Inferior parietal cortex (tissue), 1 donor: ENCODE results near the gene PROZ.
"Not testable (repeated sequence)": the region's sequence is repeated elsewhere in the genome, so short reads cannot be mapped to it uniquely, and the experiment has no call there.

Source experiments
- DNase-seq: peaks from one replicate; pipeline ENCODE4 v3.0.0-alpha.2; 2016; ENCODE audit errors: extremely low spot score

Gene PROZ

DNA sequence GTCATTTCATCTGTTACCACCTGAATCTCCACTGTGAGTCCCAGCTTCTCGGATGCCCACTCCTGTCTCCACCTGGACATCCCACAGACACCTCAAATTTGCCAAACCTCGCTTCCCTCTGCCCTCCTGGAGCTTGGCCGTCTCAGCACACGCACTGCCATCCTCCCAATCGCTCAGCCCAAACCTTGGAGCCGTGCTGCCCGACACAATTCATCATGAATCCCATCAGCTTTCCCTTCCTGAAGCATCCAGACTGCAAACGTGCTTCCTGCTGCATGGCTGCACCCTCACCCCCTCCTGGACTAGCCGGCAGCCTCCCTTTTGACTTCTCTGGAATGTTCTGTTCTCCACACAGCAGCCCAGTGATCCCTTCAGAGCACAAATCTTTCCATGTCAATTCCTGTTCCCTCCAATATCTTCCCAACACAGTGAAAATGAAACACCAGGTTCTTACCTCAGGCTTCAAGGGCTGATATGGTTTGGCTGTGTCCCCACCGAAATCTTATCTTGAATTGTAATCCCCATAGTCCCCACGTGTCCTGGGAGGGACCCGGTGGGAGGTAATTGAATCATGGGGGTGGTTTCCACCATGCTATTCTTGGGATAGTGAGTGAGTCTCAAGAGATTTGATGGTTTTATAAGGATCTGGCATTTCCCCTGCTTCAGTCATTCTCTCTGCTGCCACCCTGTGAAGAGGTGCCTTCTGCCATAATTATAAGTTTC is 1.1 kb upstream of the PROZ start:
- no peak for DNase-seq

DNA sequence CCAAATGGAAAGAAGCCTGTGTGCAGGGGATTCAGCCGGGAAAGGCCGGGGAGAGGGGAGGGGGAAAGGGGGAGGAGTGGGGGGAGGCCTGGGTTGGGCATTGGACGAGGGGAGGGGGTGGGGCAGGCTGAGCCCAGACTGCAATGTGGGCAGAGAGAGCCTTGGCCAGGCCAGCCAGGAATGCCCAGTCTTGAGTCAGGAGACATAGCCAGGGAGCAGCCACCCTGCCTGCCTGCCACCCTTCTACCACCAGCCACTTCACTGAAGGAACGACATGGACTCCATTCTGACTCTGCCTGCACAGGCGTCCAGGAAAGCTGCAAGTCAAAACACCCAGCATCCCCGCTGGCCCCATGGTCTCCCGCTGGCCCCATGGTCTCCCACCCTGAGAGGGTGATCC is 498 bp downstream of the PROZ start:
- no peak for DNase-seq

DNA sequence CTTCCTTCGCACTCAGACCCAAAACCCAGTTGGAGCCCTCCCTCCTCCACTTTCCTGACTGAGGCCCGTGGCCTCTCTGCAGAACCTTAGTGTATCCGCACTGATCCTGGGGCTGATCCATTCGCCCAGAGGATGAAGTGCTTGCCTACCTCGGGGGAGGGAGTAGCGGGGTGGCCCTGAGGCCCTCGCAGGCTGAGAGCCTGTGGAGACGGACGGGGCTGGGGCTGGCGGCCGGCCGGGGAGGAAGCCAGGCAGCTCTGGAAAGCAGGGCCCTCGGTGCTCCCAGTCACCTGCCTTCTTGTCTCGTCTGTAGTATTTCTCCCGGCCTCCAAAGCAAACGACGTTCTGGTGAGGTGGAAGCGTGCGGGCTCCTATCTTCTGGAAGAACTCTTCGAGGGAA is 1.3 kb downstream of the PROZ start:
- DNase-seq: no peak

DNA sequence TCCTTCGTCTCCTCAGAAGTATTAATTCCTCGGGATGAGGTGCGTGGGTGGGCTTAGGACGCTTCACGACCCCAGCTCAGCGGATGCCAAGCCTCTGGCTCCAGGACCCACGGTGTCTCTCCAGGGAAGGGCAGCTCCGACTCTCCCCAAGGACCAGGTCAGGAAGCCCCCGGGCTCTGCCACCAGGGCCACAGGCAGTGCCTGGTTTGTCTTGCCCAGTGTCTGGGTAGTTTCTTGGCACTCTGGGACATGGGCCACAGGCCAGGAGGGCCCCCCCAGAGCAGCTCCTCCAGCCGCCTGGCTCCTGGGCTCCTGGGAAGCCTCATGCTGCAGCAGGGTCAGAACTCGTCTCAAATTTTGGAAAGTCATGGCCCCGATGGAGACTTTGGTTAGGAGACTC is 2.5 kb downstream of the PROZ start:
- DNase-seq: no peak

DNA sequence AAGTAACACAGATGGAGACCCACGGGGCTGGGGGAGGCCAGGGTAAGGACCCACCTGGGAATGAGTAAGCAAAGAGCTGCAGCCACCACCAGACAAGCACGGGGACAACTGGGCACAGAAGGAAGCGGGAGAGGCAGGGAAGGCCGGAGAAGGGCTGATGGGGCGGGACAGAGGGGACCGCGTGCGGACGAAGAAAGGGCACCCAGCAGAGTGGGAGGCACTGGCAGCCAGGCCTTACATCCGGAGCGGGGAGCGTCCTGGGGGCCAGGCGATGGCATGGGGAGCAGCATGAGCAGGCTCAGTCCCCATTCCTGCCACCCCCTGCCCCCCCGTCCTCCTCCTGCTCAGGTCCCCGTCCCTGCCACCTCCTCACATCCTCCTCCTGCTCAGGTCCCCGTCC is 3.0 kb downstream of the PROZ start:
- no peak for DNase-seq

DNA sequence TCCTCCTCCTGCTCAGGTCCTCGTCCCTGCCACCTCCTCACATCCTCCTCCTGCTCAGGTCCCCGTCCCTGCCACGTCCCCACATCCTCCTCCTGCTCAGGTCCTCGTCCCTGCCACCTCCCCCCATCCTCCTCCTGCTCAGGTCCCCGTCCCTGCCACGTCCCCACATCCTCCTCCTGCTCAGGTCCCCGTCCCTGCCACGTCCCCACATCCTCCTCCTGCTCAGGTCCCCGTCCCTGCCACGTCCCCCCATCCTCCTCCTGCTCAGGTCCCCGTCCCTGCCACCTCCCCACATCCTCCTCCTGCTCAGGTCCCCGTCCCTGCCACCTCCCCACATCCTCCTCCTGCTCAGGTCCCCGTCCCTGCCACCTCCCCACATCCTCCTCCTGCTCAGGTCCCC is 3.5 kb downstream of the PROZ start:
- DNase-seq: not testable (repeated sequence)

DNA sequence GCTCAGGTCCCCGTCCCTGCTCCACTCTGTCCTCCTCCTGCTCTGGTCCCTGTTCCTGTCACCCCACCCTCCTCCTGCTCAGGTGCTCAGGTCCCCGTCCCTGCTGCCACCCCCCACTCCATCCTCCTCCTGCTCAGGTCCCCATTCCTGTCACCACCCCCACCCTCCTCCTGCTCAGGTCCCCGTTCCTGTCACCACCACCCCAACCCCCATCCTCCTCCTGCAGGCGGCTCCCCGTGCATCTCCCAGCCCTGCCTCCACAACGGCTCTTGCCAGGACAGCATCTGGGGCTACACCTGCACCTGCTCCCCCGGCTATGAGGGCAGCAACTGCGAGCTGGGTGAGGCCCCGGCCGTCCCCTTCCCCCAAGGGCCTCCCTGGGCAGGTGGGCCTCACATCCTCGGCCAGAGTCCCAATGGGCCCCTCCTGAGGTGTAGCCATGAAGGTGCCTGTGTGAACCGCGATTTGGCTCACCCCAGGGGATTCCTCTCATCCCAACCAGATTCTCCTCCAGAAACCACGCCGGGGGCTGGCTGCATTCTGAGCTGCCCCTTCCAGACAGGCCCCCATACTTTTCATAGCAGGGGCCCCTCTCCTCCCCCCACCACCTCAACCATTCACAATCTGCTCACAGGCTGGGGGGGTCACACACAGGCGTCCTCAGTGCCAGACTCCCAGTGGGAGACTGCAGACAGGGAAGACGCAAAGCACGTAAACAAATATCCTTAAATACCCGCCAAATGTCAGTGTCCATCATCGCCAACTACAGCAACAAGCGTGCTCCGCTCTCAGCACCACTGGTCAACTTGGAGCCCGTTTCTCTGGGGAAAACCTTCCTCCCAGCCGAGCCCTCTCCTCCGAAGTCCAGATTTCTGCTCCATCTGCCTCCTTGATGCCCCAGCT is 4.6 kb downstream of the PROZ start:
- DNase-seq: no peak

DNA sequence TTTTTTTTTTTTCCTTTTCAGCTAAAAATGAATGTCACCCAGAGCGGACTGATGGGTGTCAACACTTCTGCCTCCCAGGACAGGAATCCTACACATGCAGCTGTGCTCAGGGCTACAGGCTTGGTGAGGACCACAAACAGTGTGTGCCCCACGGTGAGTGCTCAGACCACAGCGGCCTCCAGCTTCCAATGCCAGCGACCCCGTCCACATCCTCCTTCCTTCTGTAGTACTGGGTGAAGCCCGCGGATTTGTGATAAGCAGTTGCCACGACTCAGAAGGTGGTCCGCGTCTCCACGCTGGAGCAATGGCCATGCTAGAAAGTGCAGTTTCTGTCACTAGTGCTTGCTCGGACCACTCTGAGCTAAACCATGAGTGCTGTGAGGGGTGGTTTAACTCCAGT is 6.0 kb downstream of the PROZ start:
- DNase-seq: no peak

DNA sequence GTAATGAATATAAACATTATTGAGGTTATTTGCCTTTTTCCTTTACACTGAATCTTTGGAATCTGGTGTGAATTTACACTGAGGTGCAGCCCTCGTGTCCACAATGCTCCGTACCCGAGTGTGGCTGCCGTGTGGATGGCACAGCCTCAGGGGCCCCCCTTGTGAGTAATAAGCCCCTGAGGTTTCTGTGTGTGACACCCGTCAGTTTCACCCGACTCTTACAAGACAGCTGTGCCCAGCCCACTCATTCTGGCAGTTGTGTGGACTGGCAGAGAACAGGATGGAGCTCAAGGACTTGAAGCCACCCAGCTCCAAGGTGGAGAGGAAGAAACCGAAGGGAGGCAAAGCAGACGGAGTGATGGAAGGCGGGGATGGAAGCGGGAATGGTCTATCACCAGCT is 7.8 kb downstream of the PROZ start:
- no peak for DNase-seq

DNA sequence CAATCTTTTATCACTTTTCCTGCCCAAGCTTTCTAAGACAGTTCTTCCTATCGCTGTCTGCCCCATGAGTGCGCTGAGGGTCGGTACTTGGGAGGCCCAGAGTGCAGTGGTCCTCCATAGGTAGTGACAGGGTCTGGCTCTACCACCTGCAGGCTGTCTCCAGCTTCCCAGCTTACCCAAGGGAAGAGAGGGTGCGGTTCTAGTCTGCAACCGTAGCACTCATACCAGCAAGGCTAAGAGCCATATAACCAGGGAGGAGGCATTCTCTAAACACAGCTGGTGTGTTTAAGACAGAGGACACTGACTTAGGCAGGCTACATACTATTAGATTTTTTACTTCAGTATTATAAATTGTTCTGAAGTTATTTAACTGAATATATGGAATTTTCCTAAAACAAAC is 8.2 kb downstream of the PROZ start:
- DNase-seq: no peak

DNA sequence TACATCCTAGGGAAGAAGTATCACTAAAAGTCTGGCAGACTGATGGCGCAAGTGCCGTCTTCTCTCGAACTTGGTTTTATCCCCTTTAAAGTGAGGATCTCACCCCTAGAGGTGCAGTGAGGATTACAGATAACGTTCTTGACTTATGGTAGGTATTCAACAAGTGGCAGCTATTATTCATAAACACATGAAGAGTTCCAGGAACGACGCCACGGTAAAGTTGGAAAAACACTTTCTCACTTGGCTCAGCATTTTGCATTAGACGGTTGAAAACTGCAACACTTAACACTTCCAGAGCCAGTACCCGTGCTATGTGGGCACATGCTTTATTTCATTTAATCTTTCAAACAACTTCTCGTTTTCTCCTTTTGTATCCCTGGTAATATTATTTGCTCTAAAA is 8.7 kb downstream of the PROZ start:
- DNase-seq: no peak

DNA sequence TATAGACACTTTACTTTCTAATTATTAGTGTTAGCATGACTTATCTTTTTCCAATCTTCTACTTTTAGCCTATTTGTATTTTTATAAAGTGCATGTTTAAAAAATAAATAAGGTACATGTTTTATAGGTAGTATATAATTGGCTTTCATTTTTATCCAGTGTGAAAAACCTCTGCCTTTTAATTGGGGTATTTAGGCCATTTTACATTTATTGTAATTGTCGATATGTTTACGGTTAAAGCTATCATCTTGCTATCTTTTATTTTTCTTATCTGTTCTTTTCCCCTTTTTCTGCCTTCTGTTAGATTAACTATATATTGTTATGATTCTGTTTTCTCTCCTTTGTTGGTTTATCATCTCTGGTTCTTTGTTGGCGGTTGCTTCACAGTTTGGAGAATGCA is 9.1 kb downstream of the PROZ start:
- DNase-seq: no peak

DNA sequence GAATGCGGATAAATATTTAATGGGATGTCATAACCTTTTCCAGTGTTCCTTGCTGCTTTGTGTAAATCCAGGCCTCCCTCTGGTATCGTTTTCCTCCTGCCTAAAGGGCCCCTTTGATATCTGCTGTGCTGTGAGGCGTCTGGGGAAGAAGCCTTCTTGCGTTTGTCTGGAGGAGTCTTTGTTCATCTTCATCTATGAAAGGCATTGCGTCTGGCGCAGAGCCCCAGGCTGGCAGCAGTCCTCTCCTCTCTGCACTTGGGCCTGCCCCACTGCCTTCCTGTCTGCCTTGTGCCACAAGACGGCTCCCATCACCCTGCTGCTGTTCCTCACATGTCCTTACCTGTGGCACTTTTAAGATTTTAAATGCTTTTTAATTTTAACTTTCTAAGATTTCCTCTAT is 9.8 kb downstream of the PROZ start:
- DNase-seq: no peak

DNA sequence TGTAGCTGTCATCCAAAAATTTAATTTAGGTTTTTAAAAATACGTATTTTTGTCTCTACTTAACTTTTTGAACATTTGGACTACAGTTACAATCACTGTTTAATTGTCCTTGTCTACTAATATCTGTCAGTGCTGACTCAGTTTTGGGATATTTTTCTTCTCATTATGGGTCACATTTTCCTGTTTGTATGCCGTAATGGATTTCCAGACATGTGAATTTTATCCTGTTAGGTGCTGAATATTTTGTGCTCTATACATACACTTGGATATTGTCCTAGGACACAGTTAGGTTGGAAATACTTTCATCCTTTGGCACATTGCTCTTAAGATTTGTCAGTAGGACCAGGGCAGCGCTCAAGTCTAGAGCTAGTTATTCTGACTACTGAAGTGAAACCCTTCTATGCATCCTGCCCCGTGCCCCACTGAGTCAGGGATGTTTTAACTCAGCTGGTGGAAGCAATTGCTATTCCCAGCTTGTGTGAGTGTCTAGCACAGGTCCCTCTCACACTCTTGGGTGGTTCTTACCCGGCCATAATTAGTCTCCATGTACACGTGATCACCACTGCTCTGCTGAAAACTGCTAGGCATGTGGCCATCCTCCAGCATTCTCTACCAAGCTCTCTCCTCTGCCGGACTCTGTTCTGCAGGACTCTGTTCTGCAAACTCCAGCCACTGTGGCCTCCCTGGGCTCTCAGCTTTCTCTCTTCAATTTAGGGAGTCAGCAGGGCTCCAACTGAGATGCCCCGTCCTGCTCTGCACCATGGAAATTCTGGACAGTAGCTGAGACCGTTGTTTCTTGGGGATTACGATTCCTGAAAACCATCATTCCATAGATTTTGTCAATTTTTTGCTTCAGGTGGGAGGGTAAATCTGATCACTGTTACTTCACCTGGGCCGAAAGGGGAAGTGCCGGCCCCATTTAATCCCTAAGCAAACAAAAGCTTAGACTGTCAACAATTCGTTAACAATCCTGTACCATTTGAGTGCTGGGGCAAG is 11.1 kb downstream of the PROZ start:
- no peak for DNase-seq

DNA sequence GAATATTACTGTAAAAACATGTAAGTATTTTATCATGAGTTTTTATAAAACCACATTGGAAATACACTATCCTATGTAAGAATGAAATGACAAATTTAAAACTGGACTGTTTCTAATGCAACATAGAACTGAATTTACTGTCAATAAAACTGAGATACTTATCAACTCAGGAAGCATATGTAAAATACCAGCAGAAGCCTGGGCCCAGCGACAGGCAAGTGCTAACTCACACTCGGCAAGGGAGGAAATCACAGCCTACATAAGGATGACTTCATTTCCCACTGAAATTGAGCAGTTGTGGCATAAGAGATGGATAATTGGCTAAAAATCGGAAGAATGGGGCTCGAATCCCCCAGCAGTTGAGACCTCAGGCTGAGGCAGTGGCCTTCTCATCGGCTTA is 12.1 kb downstream of the PROZ start:
- no peak for DNase-seq

DNA sequence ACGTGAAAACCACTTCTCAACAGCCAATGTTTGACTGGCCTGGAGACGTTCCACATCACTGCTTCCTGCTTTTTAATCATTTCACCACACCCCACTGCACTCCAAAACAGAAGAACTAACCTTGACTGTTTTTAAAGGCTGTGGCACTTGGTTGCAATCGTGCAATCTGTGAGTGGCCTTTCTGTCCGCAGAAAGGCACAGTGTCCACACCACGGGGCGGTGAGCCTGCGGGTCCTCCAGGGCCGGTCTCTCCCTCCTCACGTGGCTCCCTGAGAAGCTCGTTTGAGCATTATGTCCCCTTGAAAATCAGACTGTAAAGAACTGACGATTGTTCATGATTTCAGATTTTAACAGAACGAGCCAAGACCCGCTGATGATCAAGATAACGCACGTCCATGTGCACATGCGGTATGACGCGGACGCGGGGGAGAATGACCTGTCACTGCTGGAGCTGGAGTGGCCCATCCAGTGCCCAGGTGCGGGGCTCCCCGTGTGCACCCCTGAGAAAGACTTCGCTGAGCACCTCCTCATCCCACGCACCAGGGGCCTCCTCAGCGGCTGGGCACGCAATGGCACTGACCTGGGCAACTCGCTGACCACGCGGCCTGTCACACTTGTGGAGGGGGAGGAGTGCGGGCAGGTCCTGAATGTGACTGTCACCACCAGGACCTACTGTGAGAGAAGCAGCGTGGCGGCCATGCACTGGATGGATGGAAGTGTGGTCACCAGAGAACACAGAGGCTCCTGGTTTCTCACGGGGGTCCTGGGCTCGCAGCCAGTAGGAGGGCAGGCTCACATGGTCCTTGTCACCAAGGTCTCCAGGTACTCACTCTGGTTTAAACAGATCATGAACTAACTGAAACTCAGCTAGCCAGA is 13.0 kb downstream of the PROZ start:
- no peak for DNase-seq

DNA sequence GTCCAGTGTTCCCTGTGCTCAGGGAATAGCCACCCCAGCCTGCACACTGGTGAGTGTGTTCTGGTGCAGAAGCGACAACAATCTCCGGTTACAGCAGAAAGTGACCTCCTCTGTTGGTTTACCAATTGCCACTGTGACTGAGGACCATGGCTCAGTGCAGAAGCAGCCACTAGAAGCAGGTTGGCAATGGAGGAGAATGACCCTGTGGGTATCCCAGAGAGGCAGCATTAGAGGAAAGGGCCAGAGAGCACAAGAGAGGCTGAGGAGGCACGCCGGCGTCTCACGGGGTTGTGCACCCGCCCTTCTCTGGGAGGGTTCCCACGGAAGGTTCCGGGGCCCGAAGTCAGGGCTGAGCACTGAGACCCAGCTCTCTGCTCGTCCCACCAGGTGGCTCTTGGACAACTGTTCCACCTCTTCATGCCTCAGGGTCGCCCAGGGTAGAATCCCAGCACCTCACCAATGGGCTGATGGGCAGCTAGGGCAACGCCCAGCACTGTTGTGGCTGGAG is 14.0 kb downstream of the PROZ start:
- no peak for DNase-seq

DNA sequence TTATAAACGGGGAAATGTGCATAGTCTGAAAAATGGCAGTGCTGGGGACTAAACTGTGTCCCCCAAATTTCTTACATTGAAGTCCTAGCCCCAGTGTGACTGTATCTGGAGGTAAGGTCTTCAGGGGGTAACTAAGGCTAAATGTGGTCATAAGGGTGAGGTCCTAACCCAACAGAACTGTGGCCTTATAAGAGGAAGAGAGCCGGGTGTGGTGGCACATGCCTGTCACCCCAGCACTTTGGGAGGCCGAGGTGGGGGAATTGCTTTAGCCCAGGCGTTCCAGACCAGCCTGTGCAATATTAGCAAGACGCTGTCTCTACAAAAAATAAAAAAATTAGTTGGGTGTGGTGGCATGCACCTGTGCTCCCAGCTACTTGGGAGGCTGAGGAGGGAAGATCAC is 17.8 kb downstream of the PROZ start:
- no peak for DNase-seq

DNA sequence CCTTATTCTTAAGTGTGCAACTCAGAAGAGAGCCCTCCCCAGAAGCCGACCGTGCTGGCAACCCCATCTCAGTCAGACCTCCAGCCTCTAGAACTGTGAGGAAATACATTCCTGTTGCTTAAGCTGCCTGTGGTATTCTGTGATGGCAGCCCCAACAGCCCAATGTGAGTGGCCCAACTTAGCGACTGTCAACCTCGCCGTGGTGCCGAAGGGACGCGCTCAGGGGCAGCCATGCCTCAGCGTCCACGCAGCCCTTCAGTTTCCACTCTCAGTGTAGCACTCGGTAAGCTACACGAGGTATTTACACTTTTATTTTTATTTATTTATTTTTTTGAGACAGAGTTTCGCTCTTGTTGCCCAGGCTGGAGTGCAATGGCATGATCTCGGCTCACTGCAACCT is 18.4 kb downstream of the PROZ start:
- DNase-seq: no peak

DNA sequence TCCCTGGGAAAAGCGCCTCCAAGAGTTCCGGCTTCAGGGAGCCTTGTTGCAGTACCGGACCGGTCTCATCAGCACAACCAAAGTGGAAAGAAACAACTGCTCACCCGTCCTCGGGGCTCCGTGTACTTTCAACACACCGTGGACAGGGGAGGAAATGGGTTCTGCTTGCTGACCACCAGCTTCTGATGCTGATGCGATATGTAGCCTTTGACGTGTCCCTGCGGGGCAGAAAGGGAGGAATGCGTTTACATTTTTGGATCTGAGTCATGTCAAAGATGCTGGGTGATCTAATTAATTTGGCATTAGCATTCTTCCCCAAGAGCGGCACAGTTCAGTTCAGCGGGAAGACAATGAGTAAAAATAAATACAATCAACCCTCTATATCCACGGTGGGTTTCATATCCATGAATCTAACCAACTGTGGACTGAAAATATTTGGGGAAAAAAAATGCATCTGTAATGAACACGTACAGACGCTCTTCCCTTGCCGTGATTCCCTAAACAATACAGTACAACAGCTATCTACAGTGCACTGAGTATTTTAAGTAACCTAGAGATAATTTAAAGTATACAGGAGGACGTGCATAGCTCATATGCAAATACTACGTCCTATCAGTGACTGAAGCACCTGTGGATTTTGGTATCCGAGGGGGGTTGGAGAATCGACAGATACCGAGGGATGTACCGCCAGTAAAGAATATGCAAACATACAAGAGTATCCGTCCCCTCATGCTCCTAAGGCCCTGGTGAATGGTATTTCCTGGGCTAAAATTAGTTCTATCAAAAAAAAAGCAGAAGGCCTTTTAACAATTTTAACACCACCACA is 19.8 kb downstream of the PROZ start:
- DNase-seq: no peak
